Smooth muscle cell (in vitro differentiated cells): ENCODE data around the gene CYFIP1. TPM values are rescaled to one million over a fixed set of nuclear protein-coding genes. Genes with fewer than 3 reads are reported as not detected.

Experiments
- DNase-seq: peaks from one replicate; lab custom pipeline; 2025; ENCODE audit not compliant: unreplicated experiment; lab: John Stamatoyannopoulos, UW
- H2AFZ ChIP-seq: fragments of 200-600 bp; sonication (generic); 2 replicates; pipeline ENCODE4 v1.6.0; 2016; ENCODE audit warnings: antibody characterized with exemption, low read depth, mild to moderate bottlenecking
- H3F3A ChIP-seq: fragments of 200-600 bp; sonication (generic); 2 replicates; pipeline ENCODE4 v1.6.0; 2017; ENCODE audit warnings: antibody characterized with exemption, low read depth
- H3K27ac ChIP-seq: fragments of 200-600 bp; sonication (generic); 2 replicates; pipeline ENCODE4 v1.5.1; 2016; ENCODE audit warnings: low read depth, mild to moderate bottlenecking
- H3K27me3 ChIP-seq: fragments of 200-600 bp; sonication (generic); 2 replicates; pipeline ENCODE4 v1.6.1; 2016; ENCODE audit warnings: low read depth, mild to moderate bottlenecking
- H3K36me3 ChIP-seq: fragments of 200-600 bp; sonication (generic); 2 replicates; pipeline ENCODE4 v1.5.1; 2016; ENCODE audit warnings: low read depth
- H3K4me1 ChIP-seq: fragments of 200-600 bp; sonication (generic); 2 replicates; pipeline ENCODE4 v1.5.1; 2016; ENCODE audit warnings: low read depth
- H3K4me2 ChIP-seq: fragments of 200-600 bp; sonication (generic); 2 replicates; pipeline ENCODE4 v1.6.0; 2016; ENCODE audit warnings: mild to moderate bottlenecking
- H3K4me3 ChIP-seq: fragments of 200-600 bp; sonication (generic); 2 replicates; pipeline ENCODE4 v1.5.1; 2016; ENCODE audit warnings: mild to moderate bottlenecking
- H3K79me2 ChIP-seq: fragments of 200-600 bp; sonication (generic); 2 replicates; pipeline ENCODE4 v1.6.0; 2016; ENCODE audit warnings: low read depth, mild to moderate bottlenecking
- H3K9ac ChIP-seq: fragments of 200-600 bp; sonication (generic); 2 replicates; pipeline ENCODE4 v1.6.0; 2016; ENCODE audit warnings: low read depth
- H3K9me3 ChIP-seq: fragments of 200-600 bp; sonication (generic); replicated peaks from 2 replicates; pipeline ENCODE4 v1.5.1; 2016; ENCODE audit warnings: low read depth
- H4K20me1 ChIP-seq: fragments of 200-600 bp; sonication (generic); 2 replicates; pipeline ENCODE4 v1.6.0; 2016; ENCODE audit warnings: low read depth
- CTCF ChIP-seq: fragments of 200-600 bp; sonication (generic); IDR thresholded peaks from 2 replicates; pipeline ENCODE4 v1.5.1; 2017; ENCODE audit warnings: borderline replicate concordance, mild to moderate bottlenecking, antibody characterized with exemption; ENCODE audit not compliant: insufficient read depth, poor library complexity, severe bottlenecking
- WGBS: methylation state at CpG from one replicate; pipeline ENCODE4 v1.1.7; 2016; ENCODE audit warnings: low lambda C conversion rate; 5-methylcytosine and 5-hydroxymethylcytosine counted together
- polyA plus RNA-seq: library from polyadenylated mRNA; unstranded; fragments of >200 nt; fragmentation: Nextera tagmentation; extraction: Ambion mirVana; gene quantifications from 2 replicates; pipeline ENCODE4 v1.2.1, GENCODE V29; 2016
- total RNA-seq: library from RNA; depleted of rRNA; stranded (reverse); fragments of >200 nt; gene quantifications from 2 replicates; pipeline ENCODE4 v1.2.3, GENCODE V29; 2014

CYFIP1 gene
- total and polyA plus RNA-seq, 2 experiments from 2014 or later, result 65.2 to 67.6 TPM

GRCh38 chr15:22958487-22959280, 21.5 kb downstream of the CYFIP1 start:
- no peaks in the 10 kb centered on the region for H3K36me3 ChIP-seq
- H3F3A ChIP-seq, result peaks cover 6% of the 10 kb centered on the region
- H4K20me1 ChIP-seq, result peaks cover 100% of the 10 kb centered on the region
- no peaks in the 10 kb centered on the region for H3K9me3 ChIP-seq
- no peak overlapping the region for H3K4me3 ChIP-seq
- H3K4me1 ChIP-seq, result no peaks in the 10 kb centered on the region
- TF ChIP-seq CTCF, result no peak
- H2AFZ ChIP-seq, result no peak overlapping the region
- no peak overlapping the region for H3K9ac ChIP-seq
- WGBS, result 95% methylated on average over 16 of the region's 16 CpGs
- peaks cover 97% of the 10 kb centered on the region for H3K79me2 ChIP-seq
- no peak overlapping the region for H3K27ac ChIP-seq
- no peak for DNase-seq
- no peaks in the 10 kb centered on the region for H3K27me3 ChIP-seq
- H3K4me2 ChIP-seq, result no peak overlapping the region

- peaks cover 6% of the 10 kb centered on the region for H3F3A ChIP-seq
- no peak overlapping the region for H3K9ac ChIP-seq
- peaks cover 94% of the 10 kb centered on the region for H3K79me2 ChIP-seq
- no peaks in the 10 kb centered on the region for H3K4me1 ChIP-seq
- WGBS, result 97% methylated on average over 14 of the region's 14 CpGs
- TF ChIP-seq CTCF, result no peak
- no peaks in the 10 kb centered on the region for H3K27me3 ChIP-seq
- H2AFZ ChIP-seq, result no peak overlapping the region
- H4K20me1 ChIP-seq, result peaks cover 98% of the 10 kb centered on the region
- no peaks in the 10 kb centered on the region for H3K9me3 ChIP-seq
- H3K27ac ChIP-seq, result no peak overlapping the region
- no peaks in the 10 kb centered on the region for H3K36me3 ChIP-seq
- no peak overlapping the region for H3K4me2 ChIP-seq
- DNase-seq, result no peak
- no peak overlapping the region for H3K4me3 ChIP-seq
Observed at GRCh38 chr15:22956978-22957260, 23.2 kb downstream of the CYFIP1 start.

- H3K9me3 ChIP-seq, result no peaks in the 10 kb centered on the region
- no peaks in the 10 kb centered on the region for H3K27me3 ChIP-seq
- H2AFZ ChIP-seq, result no peak overlapping the region
- no peak for TF ChIP-seq CTCF
- peaks cover 98% of the 10 kb centered on the region for H4K20me1 ChIP-seq
- H3K4me3 ChIP-seq, result no peak overlapping the region
- DNase-seq, result no peak
- H3F3A ChIP-seq, result peaks cover 4% of the 10 kb centered on the region
- H3K4me1 ChIP-seq, result no peaks in the 10 kb centered on the region
- no peak overlapping the region for H3K27ac ChIP-seq
- no peak overlapping the region for H3K4me2 ChIP-seq
- peaks cover 94% of the 10 kb centered on the region for H3K79me2 ChIP-seq
- WGBS, result 95% methylated on average over 16 of the region's 16 CpGs
- no peak overlapping the region for H3K9ac ChIP-seq
- H3K36me3 ChIP-seq, result no peaks in the 10 kb centered on the region
Observed at GRCh38 chr15:22956257-22956977, 23.8 kb downstream of the CYFIP1 start.
